Thyroid gland (tissue), 4 donors: ENCODE results near the gene ATP1A2.

Source experiments
- POLR2A ChIP-seq, 2 donors: fragments of 450-650 bp; IDR thresholded peaks; one replicate each; pipeline ENCODE4 v1.6.1; 2017; ENCODE audit warnings: antibody characterized with exemption in 2 of 2, mild to moderate bottlenecking in 2 of 2, moderate library complexity in 1 of 2
- TF ChIP-seq, protein P1 (sequence below), 6 experiments: fragments of 200-600 bp in 3 of 6; fragments of 450-650 bp in 3 of 6; sonication (generic) in 3 of 6; IDR thresholded peaks; one replicate each; pipeline ENCODE4 v1.5.1; 2016 to 2019; ENCODE audit warnings: antibody characterized with exemption in 6 of 6, mild to moderate bottlenecking in 2 of 6, inconsistent platforms in 1 of 6, moderate library complexity in 1 of 6

DNA sequence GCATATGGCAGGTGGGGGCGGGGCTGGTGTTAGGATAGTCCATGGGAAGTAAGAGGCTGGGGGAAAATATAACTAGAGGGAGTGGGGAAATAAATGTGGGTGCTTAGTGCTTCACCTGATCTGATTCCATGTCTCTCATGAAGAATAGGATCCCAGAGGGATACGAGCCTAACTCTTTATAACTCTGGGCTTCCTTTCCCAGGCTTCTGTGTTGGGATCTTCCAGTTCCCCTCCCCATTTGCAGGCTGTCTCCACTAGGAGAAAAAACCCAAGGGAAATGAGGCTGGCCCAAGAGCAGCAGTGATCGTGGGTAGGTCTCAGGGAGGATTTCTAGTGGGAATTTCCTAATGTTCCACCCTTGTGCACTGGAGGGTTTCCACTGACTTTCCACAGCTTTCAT is 32.6 kb upstream of the ATP1A2 start:
- TF ChIP-seq, protein P1, sequence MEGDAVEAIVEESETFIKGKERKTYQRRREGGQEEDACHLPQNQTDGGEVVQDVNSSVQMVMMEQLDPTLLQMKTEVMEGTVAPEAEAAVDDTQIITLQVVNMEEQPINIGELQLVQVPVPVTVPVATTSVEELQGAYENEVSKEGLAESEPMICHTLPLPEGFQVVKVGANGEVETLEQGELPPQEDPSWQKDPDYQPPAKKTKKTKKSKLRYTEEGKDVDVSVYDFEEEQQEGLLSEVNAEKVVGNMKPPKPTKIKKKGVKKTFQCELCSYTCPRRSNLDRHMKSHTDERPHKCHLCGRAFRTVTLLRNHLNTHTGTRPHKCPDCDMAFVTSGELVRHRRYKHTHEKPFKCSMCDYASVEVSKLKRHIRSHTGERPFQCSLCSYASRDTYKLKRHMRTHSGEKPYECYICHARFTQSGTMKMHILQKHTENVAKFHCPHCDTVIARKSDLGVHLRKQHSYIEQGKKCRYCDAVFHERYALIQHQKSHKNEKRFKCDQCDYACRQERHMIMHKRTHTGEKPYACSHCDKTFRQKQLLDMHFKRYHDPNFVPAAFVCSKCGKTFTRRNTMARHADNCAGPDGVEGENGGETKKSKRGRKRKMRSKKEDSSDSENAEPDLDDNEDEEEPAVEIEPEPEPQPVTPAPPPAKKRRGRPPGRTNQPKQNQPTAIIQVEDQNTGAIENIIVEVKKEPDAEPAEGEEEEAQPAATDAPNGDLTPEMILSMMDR (IDR thresholded peaks at IDR 0.05), result no peak
- TF ChIP-seq POLR2A (IDR thresholded peaks at IDR 0.05), result no peak
